ENCODE results near the gene C2orf49. TPM values are rescaled to one million over a fixed set of nuclear protein-coding genes. Genes with fewer than 3 reads are reported as not detected.

C2orf49 gene
- 10.7 TPM for total RNA-seq (ENCODE audit: unreplicated experiment)
- long read RNA-seq, full-length matches to known transcripts = 3 of 3 reads
- long read RNA-seq, partial matches to known transcripts = 0 of 3 reads
- long read RNA-seq, other reads (novel, unspliced or antisense) = 0 of 3 reads

DNA sequence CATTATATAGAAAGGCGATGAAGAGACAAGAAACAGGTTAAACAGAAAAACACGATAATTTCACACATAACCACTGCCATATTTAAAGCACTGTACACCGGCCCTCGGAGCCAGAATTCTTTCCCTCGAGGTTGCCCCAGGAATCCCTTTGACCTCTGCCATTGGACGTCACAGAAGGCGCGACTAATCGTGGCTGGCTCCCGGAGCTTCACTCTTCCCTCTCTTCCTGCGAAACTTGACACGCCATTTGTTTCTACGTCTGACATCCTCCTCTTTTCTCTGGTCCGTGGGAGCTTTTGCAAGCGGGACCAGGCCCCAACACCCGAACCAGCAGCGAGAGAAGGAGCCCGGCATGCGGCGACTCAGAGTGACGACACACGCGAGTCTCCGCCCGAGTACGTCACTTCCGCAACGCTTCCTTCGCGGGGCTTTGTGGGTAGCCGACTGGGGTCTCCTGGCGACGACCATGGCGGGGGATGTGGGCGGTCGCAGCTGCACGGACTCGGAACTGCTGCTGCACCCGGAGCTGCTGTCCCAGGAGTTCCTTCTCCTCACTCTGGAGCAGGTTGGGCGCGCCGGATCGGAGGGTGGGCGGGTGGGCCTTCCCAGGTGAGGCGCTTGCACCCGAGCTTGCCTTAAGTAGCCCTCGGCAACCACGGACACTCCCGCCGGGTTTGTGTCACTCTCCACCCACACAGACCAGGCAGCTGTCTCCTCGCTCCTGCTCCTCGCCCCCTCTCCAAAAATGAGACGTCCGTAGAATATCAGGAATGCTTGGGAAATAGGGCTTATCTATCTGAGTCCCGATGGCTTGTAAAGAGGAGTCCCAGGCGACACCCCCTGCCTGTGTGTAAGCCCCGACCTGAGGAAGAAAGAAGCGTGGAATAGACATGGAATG is at the start of gene C2orf49:
C2orf49 (plus strand) TSS at position 419 of the 898 bp plus-strand sequence; CDS start at position 467, 48 bp downstream.
- peak within 1 kb of the TSS; percentile 95 for H3K4me3 Mint-ChIP-seq (ENCODE audit: unreplicated experiment)
- H3K9me3 Mint-ChIP-seq (ENCODE audit: unreplicated experiment) = peaks cover 8% of the 10 kb centered on the region
- H3K4me1 Mint-ChIP-seq (ENCODE audit: low read depth, unreplicated experiment) = peaks cover 2% of the 10 kb centered on the region
- TF ChIP-seq, protein P1, sequence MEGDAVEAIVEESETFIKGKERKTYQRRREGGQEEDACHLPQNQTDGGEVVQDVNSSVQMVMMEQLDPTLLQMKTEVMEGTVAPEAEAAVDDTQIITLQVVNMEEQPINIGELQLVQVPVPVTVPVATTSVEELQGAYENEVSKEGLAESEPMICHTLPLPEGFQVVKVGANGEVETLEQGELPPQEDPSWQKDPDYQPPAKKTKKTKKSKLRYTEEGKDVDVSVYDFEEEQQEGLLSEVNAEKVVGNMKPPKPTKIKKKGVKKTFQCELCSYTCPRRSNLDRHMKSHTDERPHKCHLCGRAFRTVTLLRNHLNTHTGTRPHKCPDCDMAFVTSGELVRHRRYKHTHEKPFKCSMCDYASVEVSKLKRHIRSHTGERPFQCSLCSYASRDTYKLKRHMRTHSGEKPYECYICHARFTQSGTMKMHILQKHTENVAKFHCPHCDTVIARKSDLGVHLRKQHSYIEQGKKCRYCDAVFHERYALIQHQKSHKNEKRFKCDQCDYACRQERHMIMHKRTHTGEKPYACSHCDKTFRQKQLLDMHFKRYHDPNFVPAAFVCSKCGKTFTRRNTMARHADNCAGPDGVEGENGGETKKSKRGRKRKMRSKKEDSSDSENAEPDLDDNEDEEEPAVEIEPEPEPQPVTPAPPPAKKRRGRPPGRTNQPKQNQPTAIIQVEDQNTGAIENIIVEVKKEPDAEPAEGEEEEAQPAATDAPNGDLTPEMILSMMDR (IDR thresholded peaks at IDR 0.05; ENCODE audit: partially characterized antibody, unreplicated experiment) = no peak
- H3K27me3 Mint-ChIP-seq (ENCODE audit: unreplicated experiment) = peaks cover 8% of the 10 kb centered on the region
- no peaks in the 10 kb centered on the region for H3K36me3 Mint-ChIP-seq (ENCODE audit: unreplicated experiment)
- DNase-seq = peak; percentile 92
- H3K27ac Mint-ChIP-seq (ENCODE audit: unreplicated experiment) = peak within 1 kb of the TSS; percentile 99

DNA sequence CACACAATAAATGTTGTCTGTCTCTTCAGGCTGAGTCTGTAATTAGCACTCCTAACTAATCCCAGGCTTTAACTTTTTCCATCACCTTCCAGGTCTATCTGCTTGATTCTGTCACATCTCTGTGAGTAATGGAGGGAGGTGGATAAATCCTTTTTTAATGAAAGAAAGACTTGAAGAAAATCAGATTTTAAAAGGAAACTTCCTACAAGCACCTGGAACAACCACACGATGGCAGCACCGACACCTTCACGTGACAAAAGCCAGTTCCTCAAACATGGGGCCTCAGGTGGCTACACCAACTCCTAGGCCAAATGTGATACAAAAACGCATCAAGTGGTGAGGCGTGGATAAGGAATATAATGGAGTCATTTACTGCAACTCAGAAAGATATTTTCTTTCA is 49.6 kb upstream of the C2orf49 start:
- Mint-ChIP-seq H3K4me3 (ENCODE audit: unreplicated experiment) (no peak overlapping the region), H3K36me3 (ENCODE audit: unreplicated experiment) (no peaks in the 10 kb centered on the region), H3K27ac (ENCODE audit: unreplicated experiment) (no peak overlapping the region), H3K9me3 (ENCODE audit: unreplicated experiment) (peaks cover 2% of the 10 kb centered on the region), H3K27me3 (ENCODE audit: unreplicated experiment) (no peaks in the 10 kb centered on the region), H3K4me1 (ENCODE audit: low read depth, unreplicated experiment) (peaks cover 8% of the 10 kb centered on the region)
- peak; percentile 53 for DNase-seq
- TF ChIP-seq, protein P1 (IDR thresholded peaks at IDR 0.05; ENCODE audit: partially characterized antibody, unreplicated experiment) = peak; percentile 50

DNA sequence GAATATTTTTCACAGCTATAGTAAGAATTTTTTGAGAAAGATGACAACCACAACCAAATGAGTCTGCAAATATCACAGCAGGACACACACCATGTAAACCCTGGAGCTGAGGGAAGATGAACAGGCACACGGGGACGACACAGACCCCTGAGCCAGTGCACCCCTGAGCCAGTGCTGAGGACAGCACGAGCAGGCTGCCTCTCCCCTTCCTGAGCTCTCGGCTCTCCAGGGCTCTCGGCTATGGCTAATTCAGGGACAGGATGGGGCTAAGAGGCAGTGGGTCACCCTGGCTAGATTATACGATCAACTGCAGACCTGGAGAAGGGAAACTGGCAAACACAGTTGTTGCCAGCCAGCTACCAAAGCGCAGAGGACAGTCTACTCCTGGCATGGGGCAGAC is 49.2 kb upstream of the C2orf49 start:
- no peak for DNase-seq
- no peaks in the 10 kb centered on the region for H3K36me3 Mint-ChIP-seq (ENCODE audit: unreplicated experiment)
- no peak overlapping the region for H3K27ac Mint-ChIP-seq (ENCODE audit: unreplicated experiment)
- TF ChIP-seq, protein P1 (IDR thresholded peaks at IDR 0.05; ENCODE audit: partially characterized antibody, unreplicated experiment) = no peak
- H3K27me3 Mint-ChIP-seq (ENCODE audit: unreplicated experiment) = no peaks in the 10 kb centered on the region
- peaks cover 10% of the 10 kb centered on the region for H3K4me1 Mint-ChIP-seq (ENCODE audit: low read depth, unreplicated experiment)
- H3K4me3 Mint-ChIP-seq (ENCODE audit: unreplicated experiment) = no peak overlapping the region
- H3K9me3 Mint-ChIP-seq (ENCODE audit: unreplicated experiment) = peaks cover 2% of the 10 kb centered on the region

DNA sequence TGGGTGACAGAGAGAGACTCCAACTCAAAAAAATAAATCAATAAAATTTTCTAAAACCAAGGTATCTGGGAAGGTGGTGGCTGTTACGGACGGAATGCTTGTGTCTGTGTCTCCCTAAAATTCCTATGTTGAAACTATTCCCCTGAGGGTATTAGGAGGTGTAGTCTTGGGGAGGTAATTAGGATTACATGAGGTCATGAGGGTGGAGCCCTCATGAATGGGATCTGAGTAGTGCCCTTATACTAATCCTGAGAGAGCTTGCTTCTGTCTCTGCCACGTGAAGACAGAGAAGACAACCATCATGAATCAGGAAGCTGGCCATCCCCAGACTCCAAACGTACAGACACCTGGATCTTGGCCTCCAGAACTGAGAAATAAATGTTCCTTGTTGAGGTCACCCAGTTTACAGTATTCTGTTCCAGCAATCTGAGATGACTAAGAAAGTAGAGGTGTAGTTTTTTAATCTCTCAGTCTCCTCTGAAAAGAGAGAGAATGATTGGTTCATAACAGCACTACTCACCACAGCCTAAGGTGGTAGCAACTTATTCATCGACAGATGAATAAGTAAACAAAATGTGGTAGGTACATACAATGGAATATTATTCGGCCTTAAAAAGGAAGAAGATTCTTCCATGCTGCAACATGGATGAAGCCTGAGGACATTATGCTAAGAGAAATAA is 46.2 kb upstream of the C2orf49 start:
- DNase-seq = no peak
- no peaks in the 10 kb centered on the region for H3K36me3 Mint-ChIP-seq (ENCODE audit: unreplicated experiment)

More for the DNA sequence above, 46.2 kb upstream of the C2orf49 start:
- H3K9me3 Mint-ChIP-seq (ENCODE audit: unreplicated experiment) = peaks cover 2% of the 10 kb centered on the region
- H3K4me3 Mint-ChIP-seq (ENCODE audit: unreplicated experiment) = no peak overlapping the region
- H3K4me1 Mint-ChIP-seq (ENCODE audit: low read depth, unreplicated experiment) = peaks cover 13% of the 10 kb centered on the region
- TF ChIP-seq, protein P1 (IDR thresholded peaks at IDR 0.05; ENCODE audit: partially characterized antibody, unreplicated experiment) = no peak
- H3K27ac Mint-ChIP-seq (ENCODE audit: unreplicated experiment) = no peak overlapping the region
- peaks cover 6% of the 10 kb centered on the region for H3K27me3 Mint-ChIP-seq (ENCODE audit: unreplicated experiment)
